DMS53 treated with DMSO at 0.1 percent for 48 hours (cell line): ENCODE data around the gene LHPP.

Experiments
- DNase-seq: peaks from one replicate; lab custom pipeline; 2025; ENCODE audit not compliant: unreplicated experiment; lab: John Stamatoyannopoulos, UW

The LHPP gene

GRCh38 chr10:124618470-124619073, 156.9 kb downstream of the LHPP start:
- no peak for DNase-seq

DNA sequence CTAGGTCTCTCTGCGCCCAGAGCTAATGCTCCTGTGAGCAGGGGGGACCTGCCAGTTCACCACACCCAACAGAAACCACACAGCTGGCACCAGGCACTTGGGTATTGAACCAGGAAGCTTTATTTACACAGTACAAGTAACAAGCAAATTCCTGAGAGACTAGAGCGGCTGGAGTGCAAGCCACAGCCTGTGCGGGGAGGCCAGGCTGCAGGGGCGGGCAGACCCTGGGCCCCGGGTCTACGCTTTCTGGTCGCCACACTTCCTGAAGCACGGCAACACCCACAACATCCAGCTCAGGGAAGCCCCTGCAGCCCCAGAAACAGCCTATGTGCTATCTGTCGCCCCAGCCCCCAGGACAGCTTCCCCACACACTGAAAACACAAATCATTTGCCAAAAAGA, 157.6 kb downstream of the LHPP start:
- no peak for DNase-seq

- no peak for DNase-seq
These were observed 158.3 kb downstream of the LHPP start for GRCh38 chr10:124619802-124620490.

DNA sequence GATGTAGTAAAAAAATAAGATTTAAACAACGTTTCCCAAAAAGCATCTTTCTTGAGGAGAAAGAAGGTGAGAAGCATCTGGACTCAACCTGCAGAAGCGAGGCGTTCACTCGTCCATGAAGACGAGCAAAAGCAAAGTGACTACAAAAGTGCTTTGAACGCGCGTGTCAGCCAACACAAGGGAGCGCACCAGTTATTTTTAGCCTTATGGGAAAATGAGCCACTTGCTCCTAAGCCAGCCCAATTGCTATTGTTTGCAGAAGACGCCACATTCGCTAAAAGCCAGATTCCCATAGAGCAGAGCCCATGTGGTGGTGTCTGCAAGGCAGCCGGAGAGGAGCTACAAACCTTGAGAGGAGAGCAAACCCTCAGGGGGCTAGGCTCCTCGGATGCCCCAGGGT, 160.0 kb downstream of the LHPP start:
- no peak for DNase-seq

DNA sequence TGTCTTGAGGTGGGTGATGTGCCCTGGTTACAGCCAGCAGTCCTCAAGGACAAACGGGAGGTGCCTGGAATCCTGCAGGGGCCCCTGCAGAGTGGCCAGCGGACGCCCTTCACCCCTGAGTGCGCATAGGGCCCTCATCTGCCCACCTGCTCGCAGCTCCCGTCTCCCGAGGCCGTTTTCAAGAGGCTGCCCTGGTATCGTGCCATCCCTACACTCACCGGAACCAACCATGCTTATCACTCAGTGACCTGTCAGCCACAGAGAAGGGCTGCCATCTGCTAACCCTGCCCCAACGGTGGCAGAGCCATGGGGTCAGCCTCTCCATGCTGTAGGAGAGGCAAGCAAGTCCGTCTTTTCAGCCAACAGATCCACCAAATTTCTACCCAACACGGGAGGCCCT, 160.5 kb downstream of the LHPP start:
- no peak for DNase-seq

DNA sequence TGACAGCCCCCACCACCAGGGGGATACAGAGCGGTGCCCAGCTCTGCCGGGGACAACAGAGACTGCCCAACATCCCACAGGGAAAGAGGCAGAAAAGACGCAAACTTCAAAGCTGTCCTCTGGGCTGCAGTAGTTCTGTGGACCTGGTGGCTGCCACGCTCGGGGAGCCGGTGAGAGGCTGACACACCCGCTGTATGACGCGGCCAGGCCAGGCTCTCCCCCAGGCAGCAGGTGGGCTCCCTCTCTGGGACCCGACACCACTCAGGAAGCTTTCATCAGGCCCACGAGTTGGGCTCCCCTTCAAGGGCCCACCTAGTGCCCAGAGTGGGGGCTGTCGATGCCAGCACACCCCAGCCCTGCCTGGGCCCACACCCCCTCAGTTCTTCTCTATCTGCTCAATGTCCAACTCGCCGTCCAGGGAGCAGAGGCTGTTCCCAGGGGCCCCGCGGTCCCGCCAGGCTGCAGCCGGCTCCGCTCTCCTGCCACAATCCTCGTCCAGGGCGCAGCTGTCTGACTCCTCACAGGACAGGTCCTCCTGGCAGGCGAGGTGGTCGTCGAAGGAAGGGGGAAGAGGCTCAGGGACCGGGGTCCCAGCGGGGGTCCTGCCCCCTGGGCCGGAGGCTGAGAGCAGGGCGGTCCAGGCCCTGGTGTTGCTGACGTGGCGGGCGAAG, 161.4 kb downstream of the LHPP start:
- no peak for DNase-seq

DNA sequence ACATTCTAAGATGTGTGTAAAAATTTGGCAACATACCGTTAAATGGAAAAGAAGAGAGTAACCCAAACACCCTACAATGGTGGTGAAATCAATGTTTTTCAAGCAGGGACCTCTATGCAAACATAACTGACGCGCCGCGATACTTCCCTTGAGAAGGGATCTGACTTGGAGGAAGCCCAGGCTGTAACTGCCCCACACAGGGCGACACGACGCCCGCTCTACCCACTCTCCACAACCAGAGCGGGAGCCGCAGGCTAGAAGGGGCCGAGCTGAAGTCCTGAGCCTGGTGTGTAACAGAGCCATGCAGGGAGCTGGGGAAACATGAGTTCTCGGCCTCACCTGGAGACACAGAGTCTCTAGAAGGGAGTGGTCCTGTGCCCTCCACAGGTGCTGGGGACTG, 162.4 kb downstream of the LHPP start:
- no peak for DNase-seq

DNA sequence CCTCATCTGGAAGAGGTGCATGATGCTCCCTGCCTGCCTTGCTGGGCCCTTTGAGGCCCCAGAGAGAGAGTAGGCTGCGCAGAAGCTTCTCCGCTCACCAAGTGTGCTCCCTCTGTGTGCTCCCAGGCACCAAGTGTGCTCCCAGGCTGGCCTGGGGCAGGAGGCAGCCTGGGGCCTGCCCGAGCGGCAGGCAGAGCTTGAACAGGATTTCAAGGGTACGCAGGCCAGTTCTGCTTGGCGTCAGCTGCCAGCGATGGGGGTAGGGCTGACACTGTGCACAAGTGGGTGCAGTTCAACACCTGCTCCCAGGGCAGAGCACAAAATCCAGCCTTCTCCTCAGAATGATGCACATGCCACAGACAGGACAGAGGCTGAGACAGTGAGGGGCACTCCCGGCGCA, 162.8 kb downstream of the LHPP start:
- DNase-seq = no peak

- no peak for DNase-seq
These were observed 163.3 kb downstream of the LHPP start for GRCh38 chr10:124624895-124625294.

- no peak for DNase-seq
These were observed 164.2 kb downstream of the LHPP start for GRCh38 chr10:124625831-124626238.

DNA sequence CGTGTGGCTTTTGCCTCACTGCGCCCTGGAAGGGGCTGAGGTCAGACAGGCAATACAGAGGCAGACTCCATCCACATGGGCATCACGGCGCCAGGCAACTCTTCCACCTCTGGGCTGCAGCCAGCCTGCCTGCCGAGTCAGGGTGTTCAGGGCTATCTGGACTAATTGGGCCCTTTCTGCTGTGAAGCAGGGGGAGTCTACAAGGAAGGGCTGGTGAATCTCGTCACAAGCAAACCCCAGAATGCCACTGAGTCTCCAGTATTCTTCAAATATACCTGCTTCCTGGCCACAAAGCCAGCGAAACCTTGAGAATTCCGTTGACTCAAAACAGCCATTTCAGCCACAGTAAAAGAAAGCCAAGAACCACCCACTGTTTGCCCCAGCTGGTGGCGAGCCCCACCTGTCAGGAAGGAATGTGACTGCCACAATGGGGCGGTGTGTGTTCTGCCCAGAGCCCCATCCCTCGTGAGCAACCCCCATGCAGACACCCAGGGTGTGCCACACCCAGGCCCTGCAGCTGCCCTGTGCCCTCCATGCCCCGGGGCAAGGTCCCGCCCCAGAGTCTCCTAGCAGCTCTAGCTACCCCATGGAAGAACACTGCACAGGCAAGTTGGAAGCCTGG, 165.2 kb downstream of the LHPP start:
- no peak for DNase-seq

DNA sequence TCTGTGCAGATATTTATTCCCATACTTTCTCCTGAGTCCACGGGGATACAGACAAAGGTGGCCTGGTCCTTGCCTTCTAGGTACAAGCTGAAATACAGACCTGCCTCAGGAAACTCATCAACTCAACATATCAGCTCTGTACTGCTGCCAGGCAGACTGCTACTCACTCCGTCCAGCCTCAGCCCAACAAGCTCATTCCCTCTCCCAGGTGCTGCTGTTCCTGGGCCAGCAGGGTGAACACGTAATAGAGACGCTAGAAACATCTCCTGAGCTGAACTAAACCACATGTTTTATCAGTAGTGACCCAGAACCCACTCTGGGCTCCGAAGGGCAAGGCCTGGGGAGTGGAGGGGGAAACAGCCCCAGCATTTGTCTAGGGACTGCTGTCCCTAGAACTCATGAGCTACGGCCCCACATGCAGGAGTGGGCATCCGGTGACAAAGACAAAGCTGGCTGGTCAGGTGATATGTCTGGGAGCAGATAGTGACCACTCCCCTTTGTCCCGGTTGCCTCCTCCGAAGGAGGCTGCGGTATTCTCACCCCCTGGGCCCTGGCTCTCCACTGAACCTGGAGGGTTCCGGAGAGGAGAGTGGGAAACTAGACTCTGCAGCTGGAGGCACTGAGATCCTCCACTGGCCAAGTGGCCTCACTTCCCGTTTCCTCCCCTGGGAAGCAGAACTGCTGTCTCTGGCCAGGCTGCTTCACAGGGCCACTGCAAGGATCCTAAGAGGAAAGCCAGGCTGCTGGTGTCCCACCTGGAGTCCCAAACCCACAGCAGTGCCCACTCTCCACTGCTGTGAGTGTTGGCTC, 166.4 kb downstream of the LHPP start:
- no peak for DNase-seq

- DNase-seq = no peak
These were observed 167.0 kb downstream of the LHPP start for GRCh38 chr10:124628676-124629021.

- DNase-seq = no peak
These were observed 167.8 kb downstream of the LHPP start for GRCh38 chr10:124629415-124629814.

- DNase-seq = no peak
These were observed 168.2 kb downstream of the LHPP start for GRCh38 chr10:124629842-124630241.

DNA sequence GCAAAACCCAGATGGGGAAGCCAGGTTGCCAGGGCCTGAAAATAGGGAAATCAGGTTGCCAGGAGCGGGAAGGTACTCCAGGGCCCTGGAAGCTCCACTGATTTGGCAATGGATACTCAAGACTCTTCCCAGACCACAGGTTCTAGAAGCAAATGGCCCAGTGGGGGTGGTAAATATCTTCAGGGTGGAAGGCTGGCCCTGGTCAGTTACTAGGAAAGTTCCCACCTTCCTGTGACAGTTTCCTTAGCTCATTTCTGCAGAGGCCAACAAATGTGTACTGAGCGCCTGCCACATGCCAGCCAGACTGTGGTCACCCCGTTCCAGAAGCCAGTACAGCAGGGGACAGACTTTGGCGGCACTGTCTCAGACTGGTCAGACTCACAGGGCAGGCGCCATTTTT, 168.9 kb downstream of the LHPP start:
- no peak for DNase-seq

DNA sequence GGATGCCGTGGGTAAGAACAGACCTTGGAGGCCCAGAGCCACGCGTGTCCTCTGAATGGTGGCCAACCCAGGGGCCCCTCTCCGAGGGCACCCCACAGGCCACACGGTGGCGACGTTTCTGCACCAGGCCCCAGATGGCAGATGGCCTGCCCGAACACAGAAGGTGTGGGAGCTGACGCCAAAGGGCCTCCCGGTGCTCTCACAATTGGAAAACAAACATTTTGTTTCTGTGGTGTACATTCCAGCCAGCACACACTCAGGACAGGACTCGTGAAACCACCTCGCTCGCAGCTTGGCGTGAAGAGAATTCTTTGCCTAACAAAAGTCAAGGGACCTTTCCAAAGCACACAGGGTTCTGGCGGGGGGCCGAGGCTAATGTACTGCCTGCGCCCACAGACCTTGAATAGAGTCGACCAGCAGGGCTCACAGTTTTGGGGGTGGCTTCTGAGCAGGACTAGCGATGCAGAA, 170.5 kb downstream of the LHPP start:
- no peak for DNase-seq

DNA sequence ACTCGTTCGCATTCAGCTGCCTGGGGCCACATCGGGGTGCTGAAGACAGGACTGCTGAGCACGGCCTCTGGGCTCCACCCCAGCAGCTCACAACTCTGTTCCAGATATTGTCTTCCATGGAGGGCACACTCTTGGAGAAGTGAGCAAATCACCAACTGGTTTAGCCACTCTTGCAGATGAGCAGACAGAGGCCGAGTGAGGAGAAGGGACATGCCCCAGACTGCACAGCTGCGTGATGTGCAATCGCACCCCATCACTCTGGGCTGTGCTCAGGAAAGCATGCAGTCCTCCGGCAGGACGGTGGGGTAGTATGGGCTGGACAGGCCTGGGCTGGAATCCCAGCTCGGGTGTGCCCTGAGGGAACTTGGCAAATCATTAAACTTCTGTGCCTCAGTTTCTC, 170.9 kb downstream of the LHPP start:
- no peak for DNase-seq

DNA sequence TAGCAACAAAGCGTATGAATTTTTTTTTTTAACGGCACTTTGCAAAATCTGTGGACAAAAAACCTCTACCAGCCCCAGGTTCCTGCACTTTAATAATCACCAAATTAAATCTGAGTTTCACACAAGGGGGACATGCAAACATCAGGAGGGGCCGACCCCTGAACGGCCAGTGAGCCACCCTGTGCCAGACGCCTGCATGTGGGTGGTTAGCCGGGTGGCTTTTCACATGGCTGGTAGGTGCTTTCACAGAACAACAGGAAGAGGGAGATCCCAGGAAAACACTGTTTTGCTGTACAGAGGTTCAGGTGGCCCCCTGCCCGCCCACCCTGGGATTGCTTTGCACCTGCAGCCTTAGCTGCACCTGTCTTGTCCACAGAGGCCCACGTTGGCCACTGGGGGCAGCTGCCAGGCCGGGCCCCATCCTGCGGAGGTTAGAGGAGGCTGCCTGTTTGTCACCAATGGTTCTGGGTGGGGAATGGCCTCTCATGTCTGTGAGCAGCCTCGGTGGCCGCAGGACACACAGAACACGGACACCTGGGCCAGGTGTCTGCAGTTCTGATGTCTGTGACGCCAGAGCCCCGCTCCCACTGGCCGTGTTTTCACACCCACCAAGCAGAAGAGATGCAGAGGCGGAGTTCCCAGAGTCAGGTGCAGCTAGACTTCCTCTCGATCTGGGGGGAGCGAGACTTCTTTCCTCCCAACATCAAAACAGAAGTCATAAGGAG, 174.8 kb downstream of the LHPP start:
- DNase-seq = no peak

- no peak for DNase-seq
These were observed 175.6 kb downstream of the LHPP start for GRCh38 chr10:124637091-124637700.
